AML-193 (cell line): ENCODE measurements around the gene GRIK5.
"Not testable (repeated sequence)": the region's sequence is repeated elsewhere in the genome, so short reads cannot be mapped to it uniquely, and the experiment has no call there.

Source experiments
- DNase-seq, 2 experiments: peaks; one replicate each; lab custom pipeline; 2025; lab: John Stamatoyannopoulos, UW

Gene GRIK5

GRCh38 chr19:42051166-42052115, 18.6 kb downstream of the GRIK5 start:
- no peak for DNase-seq

- DNase-seq = no peak
These were observed 21.0 kb downstream of the GRIK5 start for GRCh38 chr19:42048992-42049391.

DNA sequence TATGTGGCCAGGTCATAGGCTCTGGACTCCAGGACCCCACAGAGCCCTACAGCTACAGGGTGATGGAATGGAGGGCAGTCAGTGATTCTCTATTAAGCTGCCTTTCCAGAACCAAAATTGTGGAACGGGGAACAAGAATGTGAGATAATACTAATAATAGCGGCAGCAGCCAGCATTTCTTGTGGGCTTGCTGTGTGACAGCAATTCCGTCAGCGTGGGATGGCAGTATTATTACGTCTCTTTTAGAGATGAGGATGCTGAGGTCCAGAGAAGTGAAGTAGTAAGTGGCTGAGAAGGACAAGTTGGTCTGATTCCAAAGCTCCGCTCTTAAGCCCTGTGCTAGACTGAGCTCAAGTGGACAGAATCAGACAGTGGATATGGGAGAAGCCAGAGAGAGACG, 24.4 kb downstream of the GRIK5 start:
- DNase-seq = no peak

GRCh38 chr19:42042455-42043170, 27.4 kb downstream of the GRIK5 start:
- no peak for DNase-seq

DNA sequence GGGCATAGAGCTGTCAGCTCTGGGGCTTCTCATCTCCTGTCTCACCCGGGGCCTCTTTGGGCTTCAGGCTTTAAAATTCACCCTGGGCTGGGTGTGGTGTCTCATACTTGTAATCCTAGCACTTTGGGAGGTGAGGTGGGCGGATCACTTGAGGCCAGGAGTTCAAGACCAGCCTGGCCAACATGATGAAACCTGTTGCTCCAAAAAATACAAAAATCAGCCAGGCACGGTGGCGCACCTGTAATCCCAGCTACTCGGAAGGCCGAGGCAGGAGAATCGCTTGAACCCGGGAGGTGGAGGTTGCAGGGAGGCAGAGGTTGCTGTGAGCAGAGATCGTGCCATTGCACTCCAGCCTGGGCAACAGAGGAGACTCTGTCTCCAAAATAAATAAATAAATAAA, 29.5 kb downstream of the GRIK5 start:
- not testable (repeated sequence) for DNase-seq

GRCh38 chr19:42040031-42040430, 30.0 kb downstream of the GRIK5 start:
- no peak for DNase-seq

- no peak for DNase-seq
These were observed 31.3 kb downstream of the GRIK5 start for GRCh38 chr19:42038666-42039065.

- DNase-seq = no peak
These were observed 32.4 kb downstream of the GRIK5 start for GRCh38 chr19:42037649-42038048.

GRCh38 chr19:42034640-42035391, 35.2 kb downstream of the GRIK5 start:
- peak; percentile 49 to 53 for DNase-seq

DNA sequence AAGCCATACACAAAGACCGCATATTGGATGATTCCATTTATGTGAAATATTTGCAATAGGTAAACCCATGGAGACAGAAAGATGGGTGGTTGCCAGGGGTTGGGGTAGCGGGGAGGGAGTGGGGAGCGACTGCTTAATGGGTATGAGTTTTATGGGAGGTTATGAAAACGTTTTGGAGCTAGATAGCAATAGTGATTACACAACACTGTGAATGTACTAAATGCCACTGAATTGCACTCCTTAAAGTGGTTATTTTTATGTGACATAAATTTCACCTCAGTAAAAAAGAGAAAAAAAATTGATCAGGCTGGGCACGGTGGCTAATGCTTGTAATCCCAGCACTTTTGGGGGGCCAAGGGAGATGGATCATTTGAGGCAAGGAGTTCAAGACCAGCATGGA, 36.6 kb downstream of the GRIK5 start:
- DNase-seq = no peak

DNA sequence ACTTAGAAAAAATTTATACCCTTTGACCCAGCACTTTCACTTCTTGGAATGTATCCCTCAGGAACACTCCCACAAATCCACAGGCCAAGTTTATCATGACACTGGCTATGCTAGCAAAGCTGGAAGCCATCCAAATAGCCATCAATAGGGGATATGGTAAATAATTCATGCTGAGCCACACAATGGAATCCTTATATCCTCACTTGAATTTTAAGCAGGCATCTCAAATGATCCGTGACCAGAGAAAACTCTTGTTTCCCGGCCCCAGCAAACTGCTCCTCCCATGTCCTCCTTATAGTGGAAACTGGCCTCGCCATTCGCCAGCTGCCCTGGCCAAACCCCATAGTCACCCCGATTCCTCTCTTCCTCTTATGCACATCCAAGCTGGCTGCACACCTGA, 37.6 kb downstream of the GRIK5 start:
- DNase-seq = no peak

DNA sequence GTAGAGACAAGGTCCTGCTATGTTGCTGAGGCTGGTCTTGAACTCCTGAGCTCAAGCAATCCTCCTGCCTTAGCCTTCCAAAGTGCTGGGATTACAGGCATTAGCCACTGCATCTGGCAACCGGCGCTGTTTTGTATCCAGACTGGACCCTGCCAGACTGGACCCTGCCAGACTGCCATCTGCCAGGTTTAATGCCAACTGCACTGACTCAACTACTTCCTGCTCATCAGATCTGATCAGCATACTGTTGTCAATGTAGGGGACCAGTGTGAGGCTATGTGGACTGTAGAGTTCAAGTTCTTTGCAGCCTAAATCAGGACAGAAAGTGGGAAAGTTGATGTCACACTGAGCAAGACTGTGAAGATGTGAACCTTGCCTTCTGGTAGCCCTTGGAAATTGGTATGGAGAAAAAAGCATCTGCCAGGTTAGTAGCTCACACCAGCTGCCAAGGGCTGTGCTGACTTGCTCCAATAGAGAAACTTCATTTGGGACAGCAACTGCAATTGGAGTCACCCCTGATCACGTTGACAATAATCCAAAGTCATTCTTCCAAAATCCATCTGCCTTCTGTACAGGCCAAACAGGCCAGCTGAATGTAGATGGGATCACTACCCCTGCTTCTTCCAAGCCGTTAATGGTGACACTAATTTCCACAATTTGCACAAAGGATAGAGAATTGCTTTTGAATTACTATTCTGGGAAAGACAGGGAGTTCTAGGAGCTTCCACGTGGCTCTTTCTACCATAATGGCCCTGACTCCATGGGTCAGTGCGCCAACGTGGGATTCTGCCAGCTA, 39.2 kb downstream of the GRIK5 start:
- DNase-seq = no peak

GRCh38 chr19:42028304-42029216, 41.4 kb downstream of the GRIK5 start:
- no peak for DNase-seq

GRCh38 chr19:42024622-42025111, 45.3 kb downstream of the GRIK5 start:
- no peak for DNase-seq

DNA sequence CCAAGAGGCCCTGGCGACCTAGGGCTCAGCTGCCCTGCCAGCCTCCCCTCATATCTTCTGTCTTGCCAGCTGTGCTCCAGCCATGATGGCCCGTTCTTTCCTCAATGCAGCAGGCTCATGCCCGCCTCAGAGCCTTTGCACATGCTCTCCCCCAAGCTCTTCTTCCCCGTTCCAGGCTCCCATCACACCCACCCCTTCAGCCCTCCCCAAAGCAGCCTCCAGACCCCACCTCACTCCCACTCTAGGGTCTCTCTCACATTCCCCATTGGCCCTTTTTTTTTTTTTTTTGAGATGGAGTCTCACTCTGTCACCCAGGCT, 46.1 kb downstream of the GRIK5 start:
- no peak for DNase-seq

GRCh38 chr19:42023121-42023942, 46.7 kb downstream of the GRIK5 start:
- DNase-seq = peak; percentile 8 to 17

- DNase-seq = no peak
These were observed 47.4 kb downstream of the GRIK5 start for GRCh38 chr19:42022616-42023015.

GRCh38 chr19:42021185-42021584, 48.8 kb downstream of the GRIK5 start:
- DNase-seq = no peak

DNA sequence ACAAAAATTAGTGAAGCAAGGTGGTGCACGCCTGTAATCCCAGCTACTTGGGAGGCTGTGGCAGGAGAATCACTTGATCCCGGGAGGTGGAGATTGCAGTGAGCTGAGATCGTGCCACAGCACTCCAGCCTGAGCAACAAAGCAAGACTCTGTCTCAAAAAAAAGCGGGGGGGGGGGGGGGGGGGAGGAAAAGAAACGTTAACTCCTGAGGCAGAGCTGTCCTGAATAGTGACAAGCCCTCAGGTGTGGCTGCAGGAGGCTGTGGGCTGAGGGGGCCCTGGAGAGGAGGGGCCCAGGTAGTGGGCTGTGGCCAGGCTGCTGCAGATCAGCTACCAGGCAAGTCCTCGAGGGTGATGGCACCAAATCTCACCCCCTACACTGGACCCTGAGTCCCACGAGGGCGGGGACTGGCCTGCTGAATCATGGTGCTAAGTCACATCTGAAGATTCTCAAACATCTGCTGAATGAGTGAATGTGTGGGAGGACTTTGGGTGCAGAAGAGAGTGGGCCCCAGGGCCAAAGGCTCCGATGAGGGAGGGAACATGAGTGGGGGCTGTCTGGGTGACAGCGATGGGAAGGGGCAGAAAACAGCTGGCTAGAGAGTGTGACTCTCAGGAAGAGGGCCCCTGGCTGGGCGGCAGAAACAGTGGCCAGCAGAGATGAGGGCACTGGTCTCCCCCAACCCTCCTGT, 51.4 kb downstream of the GRIK5 start:
- DNase-seq = no peak
